Spleen (tissue), 7 donors: ENCODE results near the gene ZCCHC3.

Experiments used
- CTCF ChIP-seq, 11 experiments: fragments of 200-600 bp in 7 of 11; fragments of 450-650 bp in 4 of 11; sonication (generic) in 4 of 11; IDR thresholded peaks in 8 of 11; conservative IDR thresholded peaks in 3 of 11; 1 replicate in 7 of 11; 2 replicates in 4 of 11; pipeline versions ENCODE4 v1.4.0 to v1.8.0; 2016 to 2021; ENCODE audit warnings: antibody characterized with exemption in 11 of 11, inconsistent platforms in 4 of 11, mild to moderate bottlenecking in 1 of 11
- POLR2AphosphoS5 ChIP-seq, 3 donors: sonication (generic); formaldehyde crosslinking; IDR thresholded peaks; one replicate each; pipeline ENCODE4 v1.5.1; 2017; ENCODE audit warnings: antibody characterized with exemption in 3 of 3
- donor health status: DM: no; HTN: no; CAD: no; lungs with moderate emphysema.
- donor health status: DM: no; HTN: no; CAD: no.
- donor health status: DM: no; HTN: no; CAD: no.

- TF ChIP-seq POLR2AphosphoS5 (IDR thresholded peaks at IDR 0.05) (no peak), CTCF (IDR thresholded peaks at IDR 0.05 in 8 of 11, conservative IDR thresholded peaks at IDR 0.05 in 3 of 11) (peak in 1 of 11 experiments; percentile 12)
These were observed 12.0 kb downstream of the ZCCHC3 start for GRCh38 chr20:309306-309840.
